WTC11 (cell line): ENCODE results near the gene BBS2. TPM values are rescaled to one million over a fixed set of nuclear protein-coding genes. Genes with fewer than 3 reads are reported as not detected.

Source experiments
- ATAC-seq: fragments of 200-7000 bp; cut with Tn5 transposase; 2 replicates; pipeline ENCODE4 v1.10.0; 2021; ENCODE audit warnings: mild to moderate bottlenecking, moderate library complexity
- CTCF ChIA-PET: fragments of 300-600 bp; sonication (Branson Sonifier 250); formaldehyde crosslinking; loops from one replicate; lab custom pipeline; 2021; ENCODE audit warnings: antibody characterized with exemption; lab: Charles Lee
- POLR2A ChIA-PET: fragments of 350-600 bp; sonication (Branson Sonifier 250); formaldehyde crosslinking; loops from one replicate; lab custom pipeline; 2021; ENCODE audit warnings: antibody characterized with exemption; lab: Charles Lee
- DNase-seq: peaks from one replicate; pipeline ENCODE4 v3.0.0; 2021; ENCODE audit warnings: low spot score
- H3K27ac Mint-ChIP-seq: 2 replicates; pipeline ENCODE4 v1.8.0; 2021; ENCODE audit warnings: mixed read lengths
- H3K27me3 Mint-ChIP-seq: 2 replicates; pipeline ENCODE4 v1.8.0; 2021; ENCODE audit warnings: low read depth, mild to moderate bottlenecking, moderate library complexity, mixed read lengths
- H3K36me3 Mint-ChIP-seq: 2 replicates; pipeline ENCODE4 v1.8.0; 2021; ENCODE audit warnings: mixed read lengths
- H3K4me1 Mint-ChIP-seq: 2 replicates; pipeline ENCODE4 v1.8.0; 2022; ENCODE audit warnings: mixed read lengths
- H3K4me3 Mint-ChIP-seq: 2 replicates; pipeline ENCODE4 v1.8.0; 2021; ENCODE audit warnings: mild to moderate bottlenecking, moderate library complexity, mixed read lengths
- H3K9me3 Mint-ChIP-seq: 2 replicates; pipeline ENCODE4 v1.8.0; 2021; ENCODE audit warnings: mixed read lengths
- CREB1 ChIP-seq: sonication (generic); formaldehyde crosslinking; IDR thresholded peaks from 2 replicates; pipeline ENCODE4 v1.8.0; 2023; ENCODE audit warnings: mild to moderate bottlenecking, missing genetic modification reagents
- ETV6 ChIP-seq: sonication (generic); formaldehyde crosslinking; IDR thresholded peaks from 2 replicates; pipeline ENCODE4 v1.8.1; 2022; ENCODE audit warnings: mild to moderate bottlenecking, missing genetic modification reagents
- JUN ChIP-seq: sonication (generic); formaldehyde crosslinking; IDR thresholded peaks from 2 replicates; pipeline ENCODE4 v1.8.0; 2023; ENCODE audit warnings: mild to moderate bottlenecking, missing genetic modification reagents
- MYBL2 ChIP-seq: sonication (generic); formaldehyde crosslinking; IDR thresholded peaks from 2 replicates; pipeline ENCODE4 v1.8.1; 2023; ENCODE audit warnings: mild to moderate bottlenecking, moderate library complexity, missing genetic modification reagents
- NR1H2 ChIP-seq: sonication (generic); formaldehyde crosslinking; IDR thresholded peaks from 2 replicates; pipeline ENCODE4 v1.9.0; 2021; ENCODE audit warnings: mild to moderate bottlenecking, moderate library complexity, missing genetic modification reagents
- OVOL2 ChIP-seq: fragments of 250-450 bp; sonication (Bioruptor Pico); IDR thresholded peaks from 2 replicates; pipeline ENCODE4 v1.9.0; 2021; ENCODE audit warnings: mild to moderate bottlenecking, borderline replicate concordance
- RORB ChIP-seq: fragments of 250-450 bp; sonication (Bioruptor Pico); IDR thresholded peaks from 2 replicates; pipeline ENCODE4 v1.9.0; 2021; ENCODE audit warnings: mild to moderate bottlenecking
- ZNF121 ChIP-seq: sonication (generic); formaldehyde crosslinking; IDR thresholded peaks from 2 replicates; pipeline ENCODE4 v1.8.0; 2023; ENCODE audit warnings: missing genetic modification reagents
- total RNA-seq: library from RNA; stranded (reverse); gene quantifications from 3 replicates; pipeline ENCODE4 v1.2.3, GENCODE V29; 2021
- TF ChIP-seq, protein P1 (sequence below): fragments of 250-450 bp; sonication (Bioruptor Pico); IDR thresholded peaks from 2 replicates; pipeline ENCODE4 v1.9.0; 2021; ENCODE audit warnings: moderate library complexity, mild to moderate bottlenecking, inconsistent platforms, borderline replicate concordance
- TF ChIP-seq, protein P2 (sequence below): fragments of 250-450 bp; sonication (Bioruptor Pico); IDR thresholded peaks from 2 replicates; pipeline ENCODE4 v1.9.0; 2021; ENCODE audit warnings: mild to moderate bottlenecking, borderline replicate concordance
- TF ChIP-seq, protein P3 (sequence below): sonication (generic); formaldehyde crosslinking; IDR thresholded peaks from 2 replicates; pipeline ENCODE4 v1.8.1; 2023; ENCODE audit warnings: mild to moderate bottlenecking, missing genetic modification reagents
- TF ChIP-seq, protein P4 (sequence below): sonication (generic); formaldehyde crosslinking; IDR thresholded peaks from 2 replicates; pipeline ENCODE4 v1.8.1; 2023; ENCODE audit warnings: mild to moderate bottlenecking, missing genetic modification reagents
- TF ChIP-seq, protein P5 (sequence below): sonication (generic); formaldehyde crosslinking; IDR thresholded peaks from 2 replicates; pipeline ENCODE4 v1.8.0; 2023; ENCODE audit warnings: missing genetic modification reagents
- TF ChIP-seq, protein P6 (sequence below): sonication (generic); formaldehyde crosslinking; IDR thresholded peaks from 2 replicates; pipeline ENCODE4 v1.8.0; 2023; ENCODE audit warnings: mild to moderate bottlenecking, missing genetic modification reagents

BBS2 gene
- total RNA-seq, 1 experiment from 2014 or later, result 19.1 TPM

DNA sequence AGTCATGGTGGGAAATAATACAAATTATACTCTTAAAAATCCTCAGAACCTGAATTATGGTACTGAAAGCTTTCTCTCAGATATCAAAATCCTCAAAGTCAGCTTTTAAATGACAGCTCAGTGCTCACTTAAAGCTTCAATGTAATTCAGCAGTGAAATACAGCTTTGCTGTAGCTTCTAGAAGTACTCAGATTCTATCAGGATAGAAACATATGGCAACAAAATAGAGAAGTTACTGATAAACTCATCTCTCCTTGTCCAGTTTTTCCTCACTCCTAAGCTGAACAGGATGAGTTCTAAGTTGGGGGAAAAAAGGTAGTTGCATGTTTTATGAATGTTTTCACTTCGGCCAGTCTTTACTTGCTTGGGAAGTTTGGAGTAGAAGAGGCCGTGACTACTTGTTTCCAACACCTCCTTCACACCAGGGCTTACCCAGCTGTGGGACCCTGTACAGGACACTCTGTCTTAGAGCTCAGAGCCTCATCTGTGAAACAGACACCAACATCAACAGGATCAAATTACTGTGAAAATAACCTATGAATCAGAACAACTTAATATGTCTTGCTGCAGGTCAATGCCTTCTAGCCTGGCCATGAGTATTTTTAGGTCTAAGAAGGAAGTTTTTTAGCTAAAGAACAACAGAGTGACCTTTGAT lies 38.2 kb downstream of the BBS2 start:
- ATAC-seq (no peak), DNase-seq (no peak)
- H3K27me3 Mint-ChIP-seq, result no peaks in the 10 kb centered on the region
- POLR2A ChIA-PET, result interaction anchor here (0.6 kb wide), 1 partner anchor 13 kb away, joined by 3 read pairs; no protein-coding TSS in a partner anchor
- no peak overlapping the region for H3K27ac Mint-ChIP-seq
- H3K36me3 Mint-ChIP-seq, result peaks cover 17% of the 10 kb centered on the region
- TF ChIP-seq ZNF121 (CRISPR knock-in tag), result no peak
- TF ChIP-seq, protein P1, sequence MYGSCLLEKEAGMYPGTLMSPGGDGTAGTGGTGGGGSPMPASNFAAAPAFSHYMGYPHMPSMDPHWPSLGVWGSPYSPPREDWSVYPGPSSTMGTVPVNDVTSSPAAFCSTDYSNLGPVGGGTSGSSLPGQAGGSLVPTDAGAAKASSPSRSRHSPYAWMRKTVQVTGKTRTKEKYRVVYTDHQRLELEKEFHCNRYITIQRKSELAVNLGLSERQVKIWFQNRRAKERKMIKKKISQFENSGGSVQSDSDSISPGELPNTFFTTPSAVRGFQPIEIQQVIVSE (CRISPR knock-in tag), result no peak
- no peak for TF ChIP-seq OVOL2 (CRISPR knock-in tag)
- TF ChIP-seq NR1H2, result no peak
- TF ChIP-seq, protein P2, sequence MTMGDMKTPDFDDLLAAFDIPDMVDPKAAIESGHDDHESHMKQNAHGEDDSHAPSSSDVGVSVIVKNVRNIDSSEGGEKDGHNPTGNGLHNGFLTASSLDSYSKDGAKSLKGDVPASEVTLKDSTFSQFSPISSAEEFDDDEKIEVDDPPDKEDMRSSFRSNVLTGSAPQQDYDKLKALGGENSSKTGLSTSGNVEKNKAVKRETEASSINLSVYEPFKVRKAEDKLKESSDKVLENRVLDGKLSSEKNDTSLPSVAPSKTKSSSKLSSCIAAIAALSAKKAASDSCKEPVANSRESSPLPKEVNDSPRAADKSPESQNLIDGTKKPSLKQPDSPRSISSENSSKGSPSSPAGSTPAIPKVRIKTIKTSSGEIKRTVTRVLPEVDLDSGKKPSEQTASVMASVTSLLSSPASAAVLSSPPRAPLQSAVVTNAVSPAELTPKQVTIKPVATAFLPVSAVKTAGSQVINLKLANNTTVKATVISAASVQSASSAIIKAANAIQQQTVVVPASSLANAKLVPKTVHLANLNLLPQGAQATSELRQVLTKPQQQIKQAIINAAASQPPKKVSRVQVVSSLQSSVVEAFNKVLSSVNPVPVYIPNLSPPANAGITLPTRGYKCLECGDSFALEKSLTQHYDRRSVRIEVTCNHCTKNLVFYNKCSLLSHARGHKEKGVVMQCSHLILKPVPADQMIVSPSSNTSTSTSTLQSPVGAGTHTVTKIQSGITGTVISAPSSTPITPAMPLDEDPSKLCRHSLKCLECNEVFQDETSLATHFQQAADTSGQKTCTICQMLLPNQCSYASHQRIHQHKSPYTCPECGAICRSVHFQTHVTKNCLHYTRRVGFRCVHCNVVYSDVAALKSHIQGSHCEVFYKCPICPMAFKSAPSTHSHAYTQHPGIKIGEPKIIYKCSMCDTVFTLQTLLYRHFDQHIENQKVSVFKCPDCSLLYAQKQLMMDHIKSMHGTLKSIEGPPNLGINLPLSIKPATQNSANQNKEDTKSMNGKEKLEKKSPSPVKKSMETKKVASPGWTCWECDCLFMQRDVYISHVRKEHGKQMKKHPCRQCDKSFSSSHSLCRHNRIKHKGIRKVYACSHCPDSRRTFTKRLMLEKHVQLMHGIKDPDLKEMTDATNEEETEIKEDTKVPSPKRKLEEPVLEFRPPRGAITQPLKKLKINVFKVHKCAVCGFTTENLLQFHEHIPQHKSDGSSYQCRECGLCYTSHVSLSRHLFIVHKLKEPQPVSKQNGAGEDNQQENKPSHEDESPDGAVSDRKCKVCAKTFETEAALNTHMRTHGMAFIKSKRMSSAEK, result no peak
- TF ChIP-seq, protein P3, sequence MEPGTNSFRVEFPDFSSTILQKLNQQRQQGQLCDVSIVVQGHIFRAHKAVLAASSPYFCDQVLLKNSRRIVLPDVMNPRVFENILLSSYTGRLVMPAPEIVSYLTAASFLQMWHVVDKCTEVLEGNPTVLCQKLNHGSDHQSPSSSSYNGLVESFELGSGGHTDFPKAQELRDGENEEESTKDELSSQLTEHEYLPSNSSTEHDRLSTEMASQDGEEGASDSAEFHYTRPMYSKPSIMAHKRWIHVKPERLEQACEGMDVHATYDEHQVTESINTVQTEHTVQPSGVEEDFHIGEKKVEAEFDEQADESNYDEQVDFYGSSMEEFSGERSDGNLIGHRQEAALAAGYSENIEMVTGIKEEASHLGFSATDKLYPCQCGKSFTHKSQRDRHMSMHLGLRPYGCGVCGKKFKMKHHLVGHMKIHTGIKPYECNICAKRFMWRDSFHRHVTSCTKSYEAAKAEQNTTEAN (CRISPR knock-in tag), result no peak
- TF ChIP-seq MYBL2 (CRISPR knock-in tag), result no peak
- TF ChIP-seq JUN (CRISPR knock-in tag), result no peak
- TF ChIP-seq, protein P4, sequence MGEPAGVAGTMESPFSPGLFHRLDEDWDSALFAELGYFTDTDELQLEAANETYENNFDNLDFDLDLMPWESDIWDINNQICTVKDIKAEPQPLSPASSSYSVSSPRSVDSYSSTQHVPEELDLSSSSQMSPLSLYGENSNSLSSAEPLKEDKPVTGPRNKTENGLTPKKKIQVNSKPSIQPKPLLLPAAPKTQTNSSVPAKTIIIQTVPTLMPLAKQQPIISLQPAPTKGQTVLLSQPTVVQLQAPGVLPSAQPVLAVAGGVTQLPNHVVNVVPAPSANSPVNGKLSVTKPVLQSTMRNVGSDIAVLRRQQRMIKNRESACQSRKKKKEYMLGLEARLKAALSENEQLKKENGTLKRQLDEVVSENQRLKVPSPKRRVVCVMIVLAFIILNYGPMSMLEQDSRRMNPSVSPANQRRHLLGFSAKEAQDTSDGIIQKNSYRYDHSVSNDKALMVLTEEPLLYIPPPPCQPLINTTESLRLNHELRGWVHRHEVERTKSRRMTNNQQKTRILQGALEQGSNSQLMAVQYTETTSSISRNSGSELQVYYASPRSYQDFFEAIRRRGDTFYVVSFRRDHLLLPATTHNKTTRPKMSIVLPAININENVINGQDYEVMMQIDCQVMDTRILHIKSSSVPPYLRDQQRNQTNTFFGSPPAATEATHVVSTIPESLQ (CRISPR knock-in tag), result no peak
- no peak for TF ChIP-seq ETV6 (CRISPR knock-in tag)
- TF ChIP-seq, protein P5, sequence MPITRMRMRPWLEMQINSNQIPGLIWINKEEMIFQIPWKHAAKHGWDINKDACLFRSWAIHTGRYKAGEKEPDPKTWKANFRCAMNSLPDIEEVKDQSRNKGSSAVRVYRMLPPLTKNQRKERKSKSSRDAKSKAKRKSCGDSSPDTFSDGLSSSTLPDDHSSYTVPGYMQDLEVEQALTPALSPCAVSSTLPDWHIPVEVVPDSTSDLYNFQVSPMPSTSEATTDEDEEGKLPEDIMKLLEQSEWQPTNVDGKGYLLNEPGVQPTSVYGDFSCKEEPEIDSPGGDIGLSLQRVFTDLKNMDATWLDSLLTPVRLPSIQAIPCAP (CRISPR knock-in tag), result no peak
- TF ChIP-seq, protein P6, sequence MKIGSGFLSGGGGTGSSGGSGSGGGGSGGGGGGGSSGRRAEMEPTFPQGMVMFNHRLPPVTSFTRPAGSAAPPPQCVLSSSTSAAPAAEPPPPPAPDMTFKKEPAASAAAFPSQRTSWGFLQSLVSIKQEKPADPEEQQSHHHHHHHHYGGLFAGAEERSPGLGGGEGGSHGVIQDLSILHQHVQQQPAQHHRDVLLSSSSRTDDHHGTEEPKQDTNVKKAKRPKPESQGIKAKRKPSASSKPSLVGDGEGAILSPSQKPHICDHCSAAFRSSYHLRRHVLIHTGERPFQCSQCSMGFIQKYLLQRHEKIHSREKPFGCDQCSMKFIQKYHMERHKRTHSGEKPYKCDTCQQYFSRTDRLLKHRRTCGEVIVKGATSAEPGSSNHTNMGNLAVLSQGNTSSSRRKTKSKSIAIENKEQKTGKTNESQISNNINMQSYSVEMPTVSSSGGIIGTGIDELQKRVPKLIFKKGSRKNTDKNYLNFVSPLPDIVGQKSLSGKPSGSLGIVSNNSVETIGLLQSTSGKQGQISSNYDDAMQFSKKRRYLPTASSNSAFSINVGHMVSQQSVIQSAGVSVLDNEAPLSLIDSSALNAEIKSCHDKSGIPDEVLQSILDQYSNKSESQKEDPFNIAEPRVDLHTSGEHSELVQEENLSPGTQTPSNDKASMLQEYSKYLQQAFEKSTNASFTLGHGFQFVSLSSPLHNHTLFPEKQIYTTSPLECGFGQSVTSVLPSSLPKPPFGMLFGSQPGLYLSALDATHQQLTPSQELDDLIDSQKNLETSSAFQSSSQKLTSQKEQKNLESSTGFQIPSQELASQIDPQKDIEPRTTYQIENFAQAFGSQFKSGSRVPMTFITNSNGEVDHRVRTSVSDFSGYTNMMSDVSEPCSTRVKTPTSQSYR (CRISPR knock-in tag), result no peak
- TF ChIP-seq CREB1 (CRISPR knock-in tag), result no peak
- TF ChIP-seq RORB (CRISPR knock-in tag), result no peak
- CTCF ChIA-PET, result no interaction called here
- no peaks in the 10 kb centered on the region for H3K9me3 Mint-ChIP-seq
- H3K4me3 Mint-ChIP-seq, result no peak overlapping the region
- H3K4me1 Mint-ChIP-seq, result 0 out of 2 replicates have a peak, but pooled peaks cover 3% of the 10 kb centered on the region
